Muscle of back (tissue), 11 donors: Measurements from ENCODE around the gene MTX2. TPM values are rescaled to one million over a fixed set of nuclear protein-coding genes. Genes with fewer than 3 reads are reported as not detected.
"Not testable (repeated sequence)": the region's sequence is repeated elsewhere in the genome, so short reads cannot be mapped to it uniquely, and the experiment has no call there.

ENCODE experiments used
- DNase-seq, 3 donors: peaks; one replicate each; pipeline versions ENCODE4 v3.0.0 to v3.0.0-alpha.2; 2013
- polyA plus RNA-seq, 10 donors: library from polyadenylated mRNA; unstranded; fragments of 120-200 nt; gene quantifications; one replicate each; pipeline ENCODE4 v1.2.1, GENCODE V29; 2013; ENCODE audit not compliant: insufficient read length in 10 of 10

Gene MTX2
- polyA plus RNA-seq, 10 donors, result 49.0 to 65.2 (median 53.2) TPM

DNA sequence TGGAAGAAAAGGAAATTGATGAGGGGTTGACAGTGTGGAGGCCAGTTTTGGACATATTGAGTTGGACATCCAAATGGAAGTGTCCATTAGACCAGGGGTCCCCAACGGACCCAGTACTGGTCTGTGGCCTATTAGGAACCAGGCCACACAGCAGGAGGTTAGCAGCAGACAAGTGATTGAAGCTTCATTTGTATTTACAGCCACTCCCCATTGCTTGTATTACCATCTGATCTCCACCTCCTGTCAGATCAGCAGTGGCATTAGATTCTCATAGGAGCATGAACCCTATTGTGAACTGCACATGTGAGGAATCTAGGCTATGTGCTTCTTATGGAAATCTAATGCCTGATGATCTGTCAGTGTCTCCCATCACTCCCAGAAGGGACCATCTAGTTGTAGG lies 99.1 kb downstream of the MTX2 start:
- DNase-seq, result no peak

DNA sequence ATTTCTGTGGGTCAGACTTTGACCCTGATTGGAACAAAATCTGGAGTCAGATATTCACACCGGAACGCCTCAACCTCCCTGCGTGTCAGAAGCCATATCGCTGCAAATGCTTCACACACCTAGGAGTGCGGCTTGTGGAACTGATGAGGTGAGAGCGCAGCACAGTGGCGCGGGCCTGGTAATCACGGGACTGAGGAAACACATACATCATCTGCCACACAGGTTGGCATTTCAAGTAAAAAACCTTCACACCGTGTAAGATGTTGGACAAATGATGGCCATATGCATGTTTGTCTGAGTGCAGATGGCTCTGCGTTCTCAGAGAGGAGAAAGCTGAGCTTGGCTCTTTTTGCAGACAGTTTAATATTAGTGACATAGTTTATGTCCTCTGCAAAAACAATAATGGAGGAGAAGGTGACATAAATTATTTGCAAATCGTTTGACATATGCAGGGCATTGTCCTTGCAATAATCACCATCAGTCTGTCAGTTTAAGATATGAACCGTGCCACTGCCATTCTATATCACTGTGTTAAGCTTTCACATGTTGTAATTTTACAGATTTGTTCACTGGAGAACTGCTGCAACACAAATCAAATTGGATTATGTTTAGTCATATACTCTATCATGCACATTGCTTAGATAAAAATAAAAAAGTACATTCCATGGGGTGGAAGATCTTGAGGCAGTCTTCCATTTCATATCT lies 101.4 kb downstream of the MTX2 start:
- DNase-seq, result no peak

DNA sequence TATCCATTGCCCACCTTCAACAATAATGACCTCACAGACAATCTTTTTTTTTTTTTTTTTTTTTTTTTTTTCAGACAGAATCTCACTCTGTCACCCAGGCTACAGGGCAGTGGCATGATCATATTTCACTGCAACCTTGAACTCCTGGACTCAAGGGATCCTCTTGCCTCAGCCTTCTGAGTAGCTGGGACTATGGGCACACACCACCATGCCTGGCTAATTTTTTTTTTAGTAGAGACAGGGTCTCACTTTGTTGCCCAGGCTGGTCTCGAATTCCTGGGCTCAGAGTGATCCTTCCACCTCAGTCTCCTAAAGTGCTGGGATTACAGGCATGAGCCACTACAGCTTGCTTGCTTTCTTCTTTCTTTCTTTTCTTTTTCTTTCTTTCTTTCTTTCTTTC lies 103.9 kb downstream of the MTX2 start:
- not testable (repeated sequence) for DNase-seq

DNA sequence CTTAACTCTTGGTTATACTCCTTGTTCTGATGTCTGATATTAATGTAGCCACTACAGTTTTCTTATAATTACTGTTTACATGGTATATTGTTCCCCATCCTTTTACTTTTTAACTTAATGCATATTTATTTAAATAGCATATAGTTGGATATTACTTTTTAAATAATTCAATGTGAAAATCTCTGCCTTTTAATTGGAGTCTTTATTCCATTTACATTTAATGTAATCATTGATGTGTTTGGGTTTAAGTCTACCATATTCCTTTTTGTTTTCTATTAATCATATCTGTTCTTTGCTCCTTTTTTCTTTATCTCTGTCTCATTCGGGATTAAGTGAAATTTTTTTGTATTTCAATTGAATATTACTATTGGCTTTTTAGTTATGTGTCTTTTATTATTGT lies 109.1 kb downstream of the MTX2 start:
- no peak for DNase-seq

DNA sequence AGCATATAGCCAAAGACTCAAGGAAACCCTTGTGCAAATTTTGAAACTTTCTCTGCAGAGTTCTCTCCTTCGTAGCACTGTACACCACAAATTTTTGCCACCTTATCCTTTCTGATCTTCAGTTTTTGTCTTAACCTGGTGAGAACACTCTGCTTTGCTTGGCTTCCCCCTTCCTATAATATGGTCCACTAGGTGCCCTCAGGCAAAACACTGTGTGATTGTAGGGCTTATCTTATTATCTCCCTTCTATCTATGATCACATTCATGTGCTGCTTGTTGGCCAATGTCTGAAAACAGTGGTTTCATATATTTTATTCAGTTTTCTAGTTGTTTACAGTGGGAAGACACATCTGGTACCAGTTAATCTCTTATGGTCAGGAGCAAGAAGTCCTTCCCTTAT lies 111.1 kb downstream of the MTX2 start:
- DNase-seq, result no peak

DNA sequence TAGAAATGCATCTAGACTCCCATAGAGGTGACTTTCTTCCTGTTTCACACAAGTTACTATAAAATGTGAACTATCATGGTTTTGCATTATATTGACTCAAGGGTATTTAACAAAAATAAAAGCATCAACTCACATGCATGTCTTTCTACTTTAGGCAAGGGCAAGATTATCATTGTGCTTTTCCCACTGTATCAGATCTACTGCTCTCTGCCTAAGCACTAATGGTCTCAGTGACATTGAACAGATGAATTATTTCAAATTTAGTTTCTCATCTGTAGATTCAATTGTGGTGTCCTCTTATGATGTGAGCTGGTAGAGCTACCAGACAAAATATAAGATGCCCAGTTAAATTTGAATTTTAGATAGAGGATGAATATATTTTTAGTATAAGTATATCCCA lies 113.9 kb downstream of the MTX2 start:
- no peak for DNase-seq

DNA sequence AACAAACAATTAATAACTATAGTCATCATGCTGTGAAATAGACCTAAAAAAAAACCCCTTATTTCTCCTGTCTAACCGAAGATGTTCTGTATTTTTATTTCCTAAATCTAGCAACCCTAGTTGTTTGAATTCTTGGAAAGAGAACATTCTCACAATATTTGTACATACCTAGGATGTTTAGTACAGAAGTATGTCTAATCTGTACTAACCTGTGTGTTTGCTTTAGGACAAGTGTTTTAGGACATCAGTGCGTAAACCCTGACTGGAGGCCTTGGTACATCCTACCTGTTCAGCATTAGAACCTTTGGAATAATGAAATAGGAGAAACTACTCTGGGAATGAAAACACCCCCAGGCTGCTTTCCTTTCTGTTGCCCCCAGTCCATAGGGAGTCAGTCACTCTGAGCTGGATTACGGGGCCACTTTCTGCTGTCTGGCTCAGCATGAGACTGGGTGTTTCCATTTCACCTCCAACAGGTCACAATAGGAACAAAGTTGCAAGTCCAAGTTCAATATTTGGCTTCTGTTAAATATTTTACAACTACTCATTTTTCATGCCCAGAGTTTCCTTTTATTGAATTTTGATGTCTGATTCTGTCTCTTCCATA lies 114.7 kb downstream of the MTX2 start:
- DNase-seq, result no peak

DNA sequence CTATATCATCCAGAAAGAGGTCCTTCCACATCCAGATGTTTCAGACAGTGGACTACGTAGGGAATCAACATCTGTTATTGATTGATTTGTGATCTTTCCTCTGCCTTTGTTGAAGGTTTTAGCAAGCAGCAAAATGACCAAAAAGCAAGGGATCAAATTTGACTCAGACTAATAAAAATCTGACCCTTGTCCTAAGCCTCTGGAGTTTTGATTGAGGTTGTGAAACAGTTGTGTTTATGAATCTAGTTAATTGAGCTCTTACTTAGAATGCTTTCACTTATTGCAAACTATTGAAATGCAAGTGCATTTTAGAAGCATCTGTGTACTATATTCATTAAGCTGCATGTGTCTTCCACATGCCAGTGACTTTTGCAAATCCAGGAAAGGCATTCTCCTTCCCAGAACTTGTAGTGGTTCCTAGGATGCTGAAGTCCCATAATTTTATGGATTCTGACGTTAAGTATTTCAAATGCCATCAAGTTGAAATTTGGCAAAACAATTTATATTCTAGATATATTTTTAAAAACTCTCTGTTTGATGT lies 116.0 kb downstream of the MTX2 start:
- DNase-seq, result no peak

DNA sequence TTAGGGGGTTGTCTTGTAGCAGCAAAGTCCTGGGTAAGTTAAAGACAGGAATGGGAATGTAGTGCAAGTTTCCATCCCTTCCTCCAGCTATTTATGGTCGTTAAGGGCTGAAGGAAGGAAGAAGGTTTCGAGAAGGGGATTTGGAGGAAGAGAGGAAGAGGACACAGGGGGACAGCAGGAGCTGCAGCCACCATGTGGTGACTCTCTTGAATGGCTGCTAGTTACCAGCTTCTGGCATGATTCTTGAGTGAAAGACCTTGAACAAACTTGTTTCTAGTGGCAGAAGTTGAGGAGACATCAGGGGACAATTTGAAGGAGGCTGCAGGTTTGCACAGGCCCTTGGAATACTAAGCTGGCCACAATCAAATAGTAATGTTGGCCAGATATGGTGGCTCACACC lies 116.6 kb downstream of the MTX2 start:
- no peak for DNase-seq

Other genes with a start within 250 kb of the MTX2 start
- gene EVX2, start 185.5 kb upstream of the MTX2 start, polyA plus RNA-seq, result under 1 TPM in 2 of 10 donors, not detected in 8; 0.04 TPM
- under 1 TPM in 1 of 10 donors, not detected in 9; 0.11 TPM for gene HOXD13, start 176.7 kb upstream of the MTX2 start, polyA plus RNA-seq
- gene HOXD12, start 169.6 kb upstream of the MTX2 start, polyA plus RNA-seq, result not detected
- not detected for gene HOXD11, start 162.2 kb upstream of the MTX2 start, polyA plus RNA-seq
- under 1 TPM; 0.15 to 0.78 (median 0.28) TPM for gene HOXD10, start 152.7 kb upstream of the MTX2 start, polyA plus RNA-seq
- gene HOXD9, start 146.7 kb upstream of the MTX2 start, polyA plus RNA-seq, result 10 to 100 TPM in 1 of 10 donors, 1 to 10 TPM in 9; 4.8 to 11.5 (median 5.7) TPM
- gene HOXD8, start 139.7 kb upstream of the MTX2 start, polyA plus RNA-seq, result 10 to 100 TPM; 30.6 to 43.1 (median 40.2) TPM
- gene HOXD4, start 117.9 kb upstream of the MTX2 start, polyA plus RNA-seq, result 10 to 100 TPM in 2 of 10 donors, 1 to 10 TPM in 8; 3.8 to 11.3 (median 7.3) TPM
- gene HOXD3, start 112.1 kb upstream of the MTX2 start, polyA plus RNA-seq, result 1 to 10 TPM; 2.2 to 5.9 (median 3.2) TPM
- gene HOXD1, start 80.8 kb upstream of the MTX2 start, polyA plus RNA-seq, result 1 to 10 TPM; 1.1 to 3.2 (median 1.6) TPM